ENCODE data around the gene LYL1.

LYL1 gene

GRCh38 chr19:13058951-13059660, 43.6 kb downstream of the LYL1 start:
- no peak for DNase-seq (ENCODE audit: low read depth in 1 of 2, low spot score in 1 of 2)

GRCh38 chr19:13057744-13058143, 44.9 kb downstream of the LYL1 start:
- DNase-seq (ENCODE audit: low read depth in 1 of 2, low spot score in 1 of 2): no peak

- DNase-seq (ENCODE audit: low read depth in 1 of 2, low spot score in 1 of 2): no peak
Measured at GRCh38 chr19:13057147-13057572, 45.5 kb downstream of the LYL1 start.

- DNase-seq (ENCODE audit: low read depth in 1 of 2, low spot score in 1 of 2): no peak
Measured at GRCh38 chr19:13056052-13056660, 46.5 kb downstream of the LYL1 start.

GRCh38 chr19:13055213-13056051, 47.2 kb downstream of the LYL1 start:
- DNase-seq (ENCODE audit: low read depth in 1 of 2, low spot score in 1 of 2): no peak

GRCh38 chr19:13054626-13055212, 47.9 kb downstream of the LYL1 start:
- DNase-seq (ENCODE audit: low read depth in 1 of 2, low spot score in 1 of 2): no peak

- no peak for DNase-seq (ENCODE audit: low read depth in 1 of 2, low spot score in 1 of 2)
Measured at GRCh38 chr19:13053761-13054625, 48.7 kb downstream of the LYL1 start.

- DNase-seq (ENCODE audit: low read depth in 1 of 2, low spot score in 1 of 2): no peak
Measured at GRCh38 chr19:13053238-13053637, 49.4 kb downstream of the LYL1 start.

- DNase-seq (ENCODE audit: low read depth in 1 of 2, low spot score in 1 of 2): no peak
Measured at GRCh38 chr19:13052447-13053175, 50.0 kb downstream of the LYL1 start.

- no peak for DNase-seq (ENCODE audit: low read depth in 1 of 2, low spot score in 1 of 2)
Measured at GRCh38 chr19:13051557-13052165, 51.0 kb downstream of the LYL1 start.

GRCh38 chr19:13050274-13050673, 52.4 kb downstream of the LYL1 start:
- DNase-seq (ENCODE audit: low read depth in 1 of 2, low spot score in 1 of 2): no peak
